HepG2 (cell line): ENCODE data around the gene TIGAR. TPM values are rescaled to one million over a fixed set of nuclear protein-coding genes. Genes with fewer than 3 reads are reported as not detected.

Experiments used
- ARID4A ChIP-seq: sonication (generic); formaldehyde crosslinking; IDR thresholded peaks from 2 replicates; pipeline ENCODE4 v1.5.0; 2020; ENCODE audit warnings: mild to moderate bottlenecking, missing genetic modification reagents, borderline replicate concordance
- BCL6 ChIP-seq: IDR thresholded peaks from 2 replicates; pipeline ENCODE4 v1.6.1; 2016; ENCODE audit warnings: missing genetic modification reagents, missing compliant biosample characterization
- CENPT ChIP-seq: sonication (generic); formaldehyde crosslinking; IDR thresholded peaks from 2 replicates; pipeline ENCODE4 v1.8.0; 2022; ENCODE audit warnings: low read depth, mild to moderate bottlenecking, moderate library complexity, missing genetic modification reagents
- ELF3 ChIP-seq: IDR thresholded peaks from 2 replicates; pipeline ENCODE4 v1.6.1; 2016; ENCODE audit warnings: missing genetic modification reagents, missing compliant biosample characterization
- EP300 ChIP-seq, 3 experiments: sonication (generic) in 1 of 3; formaldehyde crosslinking in 1 of 3; IDR thresholded peaks; 2 replicates each; pipeline versions ENCODE4 v1.5.1 to v1.6.1; 2011 to 2020; ENCODE audit warnings: low read depth in 2 of 3, low read length in 2 of 3, borderline replicate concordance in 1 of 3, improper control_type of control experiment in 1 of 3, mild to moderate bottlenecking in 1 of 3, missing genetic modification reagents in 1 of 3, moderate library complexity in 1 of 3
- HDAC2 ChIP-seq: sonication (generic); formaldehyde crosslinking; IDR thresholded peaks from 2 replicates; pipeline ENCODE4 v1.4.0; 2020; ENCODE audit warnings: missing genetic modification reagents
- HMG20B ChIP-seq: conservative IDR thresholded peaks from 2 replicates; pipeline ENCODE4 v1.6.1; 2016; ENCODE audit warnings: missing genetic modification reagents, missing compliant biosample characterization
- HMGXB4 ChIP-seq, 2 experiments: sonication (generic) in 1 of 2; formaldehyde crosslinking in 1 of 2; IDR thresholded peaks; 2 replicates each; pipeline versions ENCODE4 v1.4.0 to v1.6.1; 2018 to 2020; ENCODE audit warnings: missing genetic modification reagents in 2 of 2, borderline replicate concordance in 1 of 2, low read depth in 1 of 2, mild to moderate bottlenecking in 1 of 2, missing biosample characterization in 1 of 2
- HOXA3 ChIP-seq: sonication (generic); formaldehyde crosslinking; IDR thresholded peaks from 2 replicates; pipeline ENCODE4 v1.5.0; 2020; ENCODE audit warnings: missing genetic modification reagents
- KAT7 ChIP-seq: IDR thresholded peaks from 2 replicates; pipeline ENCODE4 v1.6.1; 2018; ENCODE audit warnings: borderline replicate concordance, missing compliant biosample characterization
- SKI ChIP-seq: fragments of 450-650 bp; IDR thresholded peaks from one replicate; pipeline ENCODE4 v1.6.1; 2018; ENCODE audit warnings: mild to moderate bottlenecking; ENCODE audit not compliant: partially characterized antibody
- U2AF1 ChIP-seq: fragments of 200-400 bp; formaldehyde crosslinking; optimal IDR thresholded peaks from 2 replicates; pipeline ENCODE3; 2017; ENCODE audit warnings: mild to moderate bottlenecking, low read depth, low read length
- ZNF225 ChIP-seq: sonication (generic); formaldehyde crosslinking; IDR thresholded peaks from 2 replicates; pipeline ENCODE4 v1.4.0; 2020; ENCODE audit warnings: mild to moderate bottlenecking, missing genetic modification reagents
- ZNF614 ChIP-seq: IDR thresholded peaks from 2 replicates; pipeline ENCODE4 v1.6.1; 2018; ENCODE audit warnings: missing biosample characterization, missing genetic modification reagents, inconsistent platforms, borderline replicate concordance
- ZNF740 ChIP-seq: sonication (generic); formaldehyde crosslinking; IDR thresholded peaks from 2 replicates; pipeline ENCODE4 v1.4.0; 2020; ENCODE audit warnings: missing genetic modification reagents
- ZNF768 ChIP-seq: sonication (generic); formaldehyde crosslinking; IDR thresholded peaks from 2 replicates; pipeline ENCODE4 v1.4.0; 2020; ENCODE audit warnings: missing genetic modification reagents
- polyA plus RNA-seq, 8 experiments: library from polyadenylated mRNA; depleted of rRNA in 3 of 8; stranded (reverse) in 7 of 8; unstranded in 1 of 8; fragments of >200 nt; fragmentation: Illumina TruSeq in 4 of 8; extraction: Trizol in 4 of 8; gene quantifications; 2 replicates each; pipeline versions ENCODE4 v1.2.1 to v1.2.3, GENCODE V29; 2011 to 2016; ENCODE audit warnings: low read depth in 4 of 8, missing spikeins in 1 of 8, mixed read lengths in 1 of 8; ENCODE audit not compliant: insufficient read depth in 1 of 8
- total RNA-seq, 5 experiments: library from RNA; depleted of rRNA; stranded (reverse); fragments of >200 nt; fragmentation: Illumina TruSeq; extraction: Trizol; gene quantifications; 2 replicates each; pipeline ENCODE4 v1.2.3, GENCODE V29; 2016; ENCODE audit warnings: low read depth in 1 of 5
- TF ChIP-seq, protein P1 (sequence below): sonication (generic); formaldehyde crosslinking; IDR thresholded peaks from 2 replicates; pipeline ENCODE4 v1.5.1; 2020; ENCODE audit warnings: missing genetic modification reagents, mild to moderate bottlenecking, borderline replicate concordance

The TIGAR gene
- total and polyA plus RNA-seq, 2 of the 13 experiments (the other 11 are each of a cell fraction or from before 2014, with no cell fraction given), result 2.6 to 21.8 TPM

GRCh38 chr12:4320853-4321701 lies at the start of gene TIGAR (continued):
- TF ChIP-seq HDAC2 (peak; percentile 61), HOXA3 (CRISPR knock-in tag) (peak; percentile 83), EP300 (IDR thresholded peaks at IDR 0.05; ENCODE audit: low read depth in 2 of 2, low read length in 2 of 2) (0 out of 4 replicates have a peak, but pooled peaks of 1 of the 2 experiments have one; percentile 6), EP300 (CRISPR knock-in tag; IDR thresholded peaks at IDR 0.05; ENCODE audit: borderline replicate concordance) (peak; percentile 15; the same call in 1 of the 2 replicates), SKI (peak; percentile 47), HMG20B (CRISPR knock-in tag) (peak; percentile 73), ARID4A (peak; percentile 98), KAT7 (CRISPR knock-in tag) (peak; percentile 55; the same call in 1 of the 2 replicates), U2AF1 (no peak), CENPT (CRISPR knock-in tag) (no peak), ZNF614 (CRISPR knock-in tag) (0 out of 2 replicates have a peak, but pooled peaks have one; percentile 2), HMGXB4 (CRISPR knock-in tag; IDR thresholded peaks at IDR 0.05; ENCODE audit: borderline replicate concordance in 1 of 2, low read depth in 1 of 2) (peak in 1 of 2 experiments; percentile 35; a peak in 2 of 4 replicates), ZNF768 (0 out of 2 replicates have a peak, but pooled peaks have one; percentile 18), ZNF740 (CRISPR knock-in tag) (peak; percentile 77; the same call in 1 of the 2 replicates), ELF3 (peak; percentile 85), ZNF225 (CRISPR knock-in tag) (peak; percentile 12; the same call in 1 of the 2 replicates), BCL6 (CRISPR knock-in tag) (peak; percentile 68; the same call in 1 of the 2 replicates)
- TF ChIP-seq, protein P1, sequence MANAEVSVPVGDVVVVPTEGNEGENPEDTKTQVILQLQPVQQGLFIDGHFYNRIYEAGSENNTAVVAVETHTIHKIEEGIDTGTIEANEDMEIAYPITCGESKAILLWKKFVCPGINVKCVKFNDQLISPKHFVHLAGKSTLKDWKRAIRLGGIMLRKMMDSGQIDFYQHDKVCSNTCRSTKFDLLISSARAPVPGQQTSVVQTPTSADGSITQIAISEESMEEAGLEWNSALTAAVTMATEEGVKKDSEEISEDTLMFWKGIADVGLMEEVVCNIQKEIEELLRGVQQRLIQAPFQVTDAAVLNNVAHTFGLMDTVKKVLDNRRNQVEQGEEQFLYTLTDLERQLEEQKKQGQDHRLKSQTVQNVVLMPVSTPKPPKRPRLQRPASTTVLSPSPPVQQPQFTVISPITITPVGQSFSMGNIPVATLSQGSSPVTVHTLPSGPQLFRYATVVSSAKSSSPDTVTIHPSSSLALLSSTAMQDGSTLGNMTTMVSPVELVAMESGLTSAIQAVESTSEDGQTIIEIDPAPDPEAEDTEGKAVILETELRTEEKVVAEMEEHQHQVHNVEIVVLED (CRISPR knock-in tag), result no peak; the same call in 1 of the 2 replicates
